NB4 (cell line): Measurements from ENCODE around the gene LSG1.
"Not testable (repeated sequence)": the region's sequence is repeated elsewhere in the genome, so short reads cannot be mapped to it uniquely, and the experiment has no call there.

ENCODE experiments used
- DNase-seq: peaks from one replicate; pipeline ENCODE4 v3.0.0; 2010; ENCODE audit warnings: low read depth
- H3K4me3 ChIP-seq: one replicate; pipeline ENCODE4 v1.5.1; 2011; ENCODE audit warnings: mild to moderate bottlenecking, low read depth, low read length, moderate library complexity
- CTCF ChIP-seq: IDR thresholded peaks from one replicate; pipeline ENCODE4 v1.5.1; 2012; ENCODE audit warnings: low read depth, low read length
- MAX ChIP-seq: IDR thresholded peaks from 2 replicates; pipeline ENCODE4 v1.6.1; 2011; ENCODE audit warnings: low read depth, low read length
- MYC ChIP-seq: IDR thresholded peaks from 2 replicates; pipeline ENCODE4 v1.6.1; 2011; ENCODE audit warnings: low read depth, low read length
- POLR2A ChIP-seq: IDR thresholded peaks from 2 replicates; pipeline ENCODE4 v1.6.1; 2011; ENCODE audit warnings: mild to moderate bottlenecking; ENCODE audit not compliant: insufficient read length; ENCODE audit errors: extremely low read depth

The LSG1 gene

GRCh38 chr3:194637541-194638400, 34.2 kb downstream of the LSG1 start:
- TF ChIP-seq CTCF = no peak
- TF ChIP-seq POLR2A = no peak
- TF ChIP-seq MYC = no peak
- no peak for TF ChIP-seq MAX
- DNase-seq = no peak

DNA sequence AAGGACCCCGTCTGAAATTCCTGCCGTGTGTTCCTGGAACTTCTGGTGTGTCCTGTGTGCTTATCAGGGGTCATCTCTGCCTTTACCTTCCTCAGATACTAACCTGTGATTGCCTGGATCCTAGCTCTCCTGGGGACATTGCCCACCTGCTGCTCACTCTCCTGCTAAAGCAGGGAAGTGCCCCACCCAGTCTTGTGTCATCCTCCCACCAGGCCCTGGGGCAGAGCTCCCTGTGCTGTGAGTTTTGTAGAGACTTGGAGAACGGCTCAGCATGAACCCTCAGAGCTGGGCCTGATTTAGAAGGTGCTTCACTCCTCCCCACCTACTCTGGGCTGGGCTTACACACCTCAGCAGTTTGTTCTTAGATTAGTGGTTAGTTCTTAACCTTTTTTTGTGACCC, 34.9 kb downstream of the LSG1 start:
- H3K4me3 ChIP-seq = no peak overlapping the region
- no peak for DNase-seq
- TF ChIP-seq CTCF (no peak), MYC (no peak), POLR2A (no peak), MAX (no peak)

More at GRCh38 chr3:194637541-194638400, 34.2 kb downstream of the LSG1 start:
- no peak overlapping the region for H3K4me3 ChIP-seq

- DNase-seq = peak; percentile 91
- peak within 1 kb of the TSS; percentile 72 for H3K4me3 ChIP-seq
- TF ChIP-seq POLR2A = peak; percentile 51
- TF ChIP-seq MAX = peak; percentile 33; the same call in 1 of the 2 replicates
- no peak; the same call in 1 of the 2 replicates for TF ChIP-seq MYC
- TF ChIP-seq CTCF = peak; percentile 47
Observed at GRCh38 chr3:194633349-194634004, 38.5 kb downstream of the LSG1 start, which contains the start of gene TMEM44. TMEM44 (minus strand) TSS chr3:194633419; CDS start chr3:194633215, 204 bp downstream.

GRCh38 chr3:194632809-194633348, 39.1 kb downstream of the LSG1 start:
- DNase-seq = no peak
- TF ChIP-seq POLR2A (no peak), CTCF (no peak), MAX (no peak), MYC (no peak)
- H3K4me3 ChIP-seq = peak overlapping the region; percentile 72

DNA sequence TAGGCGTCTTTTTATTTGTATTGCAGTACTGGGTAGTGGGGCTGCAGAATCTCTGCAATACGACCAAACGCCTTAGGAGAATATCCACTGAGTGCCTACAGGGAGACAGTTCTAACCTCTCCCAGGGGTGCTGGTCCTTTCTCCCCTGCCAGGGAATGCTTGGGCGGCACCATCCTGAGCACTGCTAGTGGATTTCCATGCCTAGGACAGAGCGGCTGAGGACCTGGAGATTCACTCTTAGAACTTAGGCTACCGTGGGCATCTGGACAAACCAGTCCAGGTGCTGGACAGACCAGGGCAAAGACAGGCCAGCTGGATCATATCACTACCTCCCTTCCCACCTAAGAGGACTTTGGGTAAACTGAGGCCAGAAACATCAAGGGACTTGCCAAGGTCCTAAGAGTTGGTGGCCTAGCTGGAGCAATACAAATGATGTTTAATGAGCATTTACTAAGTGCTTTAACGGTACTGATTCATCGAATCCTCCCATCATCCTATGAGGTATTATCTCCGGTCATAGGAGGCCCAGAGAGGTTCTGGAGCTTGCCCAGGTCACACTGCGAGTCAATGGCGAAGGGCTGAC, 39.7 kb downstream of the LSG1 start:
- TF ChIP-seq MYC = no peak
- TF ChIP-seq MAX = no peak
- no peak for DNase-seq
- H3K4me3 ChIP-seq = peak overlapping the region; percentile 72

GRCh38 chr3:194631696-194632095, 40.3 kb downstream of the LSG1 start:
- DNase-seq = no peak
- H3K4me3 ChIP-seq = no peak overlapping the region
- TF ChIP-seq MAX (no peak), CTCF (no peak), MYC (no peak), POLR2A (no peak)

- not testable (repeated sequence) for H3K4me3 ChIP-seq, DNase-seq
Observed at GRCh38 chr3:194630681-194631080, 41.3 kb downstream of the LSG1 start.
